GM10266 (cell line): ENCODE data around the gene PSMA7.

Experiments used
- DNase-seq: peaks from one replicate; pipeline ENCODE4 v3.0.0; 2012; ENCODE audit errors: extremely low spot score
- CTCF ChIP-seq: IDR thresholded peaks from 2 replicates; pipeline ENCODE4 v1.5.1; 2012; ENCODE audit warnings: mild to moderate bottlenecking, low read depth; ENCODE audit not compliant: control insufficient read depth, insufficient read depth; ENCODE audit errors: missing control alignments

Gene PSMA7

GRCh38 chr20:62141043-62141396 is 2.2 kb downstream of the PSMA7 start:
- TF ChIP-seq CTCF = no peak
- DNase-seq = no peak

GRCh38 chr20:62139636-62140035 is 3.6 kb downstream of the PSMA7 start:
- DNase-seq = no peak
- no peak for TF ChIP-seq CTCF

- TF ChIP-seq CTCF = no peak
- DNase-seq = no peak
Observed at GRCh38 chr20:62138912-62139311, 4.3 kb downstream of the PSMA7 start.

GRCh38 chr20:62138204-62138543 is 5.0 kb downstream of the PSMA7 start:
- DNase-seq = no peak
- no peak for TF ChIP-seq CTCF

- TF ChIP-seq CTCF = no peak
- no peak for DNase-seq
Observed at GRCh38 chr20:62137478-62138203, 5.6 kb downstream of the PSMA7 start.

GRCh38 chr20:62137092-62137384 is 6.2 kb downstream of the PSMA7 start:
- no peak for DNase-seq
- TF ChIP-seq CTCF = no peak

- DNase-seq = peak; percentile 71
- TF ChIP-seq CTCF = peak; percentile 83
Observed at GRCh38 chr20:62136283-62137091, 6.7 kb downstream of the PSMA7 start.
